Measurements from ENCODE around the gene MLNR.
A peak's percentile ranks its signal among the peaks of the same experiment; 100 is the strongest.

Gene MLNR

DNA sequence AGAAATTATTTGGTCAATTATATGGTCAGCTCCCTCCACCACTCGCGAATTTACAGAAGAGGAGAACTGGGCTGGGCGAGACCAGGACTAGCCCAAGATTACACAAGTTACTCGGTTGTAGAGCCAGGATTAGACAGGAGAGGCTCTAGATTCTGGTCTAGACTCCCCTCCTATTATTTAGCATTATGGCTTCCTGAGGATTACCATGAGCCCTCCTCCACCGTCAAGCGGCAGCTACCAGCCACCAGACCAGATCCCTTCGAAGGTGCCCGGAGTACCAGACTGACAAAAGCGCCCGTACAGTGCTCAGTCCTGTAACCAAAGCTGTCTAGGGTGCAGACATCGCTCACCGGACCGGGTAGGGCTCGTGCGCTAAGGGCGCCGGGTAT is 497 bp upstream of the MLNR start:
- peaks cover 51% of the 10 kb centered on the region for H3K27me3 ChIP-seq (replicated peaks)
- TF ChIP-seq, protein P1, sequence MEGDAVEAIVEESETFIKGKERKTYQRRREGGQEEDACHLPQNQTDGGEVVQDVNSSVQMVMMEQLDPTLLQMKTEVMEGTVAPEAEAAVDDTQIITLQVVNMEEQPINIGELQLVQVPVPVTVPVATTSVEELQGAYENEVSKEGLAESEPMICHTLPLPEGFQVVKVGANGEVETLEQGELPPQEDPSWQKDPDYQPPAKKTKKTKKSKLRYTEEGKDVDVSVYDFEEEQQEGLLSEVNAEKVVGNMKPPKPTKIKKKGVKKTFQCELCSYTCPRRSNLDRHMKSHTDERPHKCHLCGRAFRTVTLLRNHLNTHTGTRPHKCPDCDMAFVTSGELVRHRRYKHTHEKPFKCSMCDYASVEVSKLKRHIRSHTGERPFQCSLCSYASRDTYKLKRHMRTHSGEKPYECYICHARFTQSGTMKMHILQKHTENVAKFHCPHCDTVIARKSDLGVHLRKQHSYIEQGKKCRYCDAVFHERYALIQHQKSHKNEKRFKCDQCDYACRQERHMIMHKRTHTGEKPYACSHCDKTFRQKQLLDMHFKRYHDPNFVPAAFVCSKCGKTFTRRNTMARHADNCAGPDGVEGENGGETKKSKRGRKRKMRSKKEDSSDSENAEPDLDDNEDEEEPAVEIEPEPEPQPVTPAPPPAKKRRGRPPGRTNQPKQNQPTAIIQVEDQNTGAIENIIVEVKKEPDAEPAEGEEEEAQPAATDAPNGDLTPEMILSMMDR (IDR thresholded peaks at IDR 0.05; ENCODE audit: low read depth, low read length, missing control alignments) = no peak

GRCh38 chr13:49220856-49221589 is 885 bp downstream of the MLNR start:
- Histone ChIP-seq H3K4me3 (ENCODE audit: low read depth, low read length) (no peak overlapping the region), H3K27me3 (replicated peaks) (peaks cover 51% of the 10 kb centered on the region), H3K36me3 (replicated peaks) (no peaks in the 10 kb centered on the region), H3K27ac (no peak overlapping the region)
- TF ChIP-seq, protein P1 (IDR thresholded peaks at IDR 0.05; ENCODE audit: low read depth, low read length, missing control alignments) = no peak
- DNase-seq = no peak
- in situ Hi-C loops (cut with HindIII; ENCODE audit: low pct_ligation_motif_present, low sequenced_read_pairs) = no loop called here

More for the DNA sequence above, 497 bp upstream of the MLNR start:
- H3K4me3 ChIP-seq (ENCODE audit: low read depth, low read length) = peak overlapping the region; percentile 28
- no peaks in the 10 kb centered on the region for H3K36me3 ChIP-seq (replicated peaks)
- in situ Hi-C loops (cut with HindIII; ENCODE audit: low pct_ligation_motif_present, low sequenced_read_pairs) = no loop called here
- DNase-seq = no peak
- no peak overlapping the region for H3K27ac ChIP-seq

GRCh38 chr13:49221590-49221965 is 1.4 kb downstream of the MLNR start:
- DNase-seq = no peak
- H3K4me3 ChIP-seq (ENCODE audit: low read depth, low read length) = no peak overlapping the region
- H3K27me3 ChIP-seq (replicated peaks) = peaks cover 51% of the 10 kb centered on the region
- H3K27ac ChIP-seq = no peak overlapping the region
- TF ChIP-seq, protein P1 (IDR thresholded peaks at IDR 0.05; ENCODE audit: low read depth, low read length, missing control alignments) = no peak
- no peaks in the 10 kb centered on the region for H3K36me3 ChIP-seq (replicated peaks)
- in situ Hi-C loops (cut with HindIII; ENCODE audit: low pct_ligation_motif_present, low sequenced_read_pairs) = no loop called here

DNA sequence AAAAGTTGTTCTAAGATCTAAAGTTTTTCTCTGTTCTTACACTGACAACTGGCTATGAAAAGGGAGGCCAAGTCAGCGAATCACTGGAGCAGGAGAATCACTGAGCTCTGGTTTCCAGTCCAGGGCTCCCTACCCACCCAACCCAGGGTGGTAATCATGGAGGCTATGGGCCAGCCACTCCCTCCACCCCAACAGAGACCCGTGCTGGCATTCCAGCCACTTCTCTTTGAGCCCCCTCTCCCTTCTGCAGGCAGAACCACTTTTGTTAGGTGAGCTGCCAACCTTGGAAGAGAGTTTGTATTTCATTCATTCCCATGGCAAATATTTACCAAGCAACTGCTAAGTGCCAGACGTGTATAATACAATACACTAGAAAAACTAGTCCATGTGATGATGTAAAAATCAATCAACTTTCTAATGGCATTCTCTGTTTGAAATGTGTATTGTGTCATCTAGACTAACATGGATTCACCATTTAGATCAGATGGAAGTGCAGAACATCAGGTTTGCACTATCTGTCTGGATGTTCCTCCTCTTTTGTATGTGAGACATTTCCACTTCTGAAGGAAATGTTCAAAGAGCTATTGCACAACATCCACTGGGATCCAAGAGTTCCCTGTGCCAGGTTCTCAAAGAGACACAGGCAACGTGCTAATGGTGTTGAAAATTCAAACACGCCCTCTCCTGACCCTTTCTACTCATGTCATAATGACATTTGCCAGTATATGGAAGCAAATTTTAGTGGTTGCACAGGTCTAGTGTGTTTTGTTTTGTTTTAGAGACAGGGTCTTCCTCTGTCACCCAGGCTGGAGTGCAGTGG is 5.3 kb downstream of the MLNR start:
- H3K36me3 ChIP-seq (replicated peaks) = no peaks in the 10 kb centered on the region
- no peak for DNase-seq
- TF ChIP-seq, protein P1 (IDR thresholded peaks at IDR 0.05; ENCODE audit: low read depth, low read length, missing control alignments) = no peak
- no peak overlapping the region for H3K27ac ChIP-seq
- no peak overlapping the region for H3K4me3 ChIP-seq (ENCODE audit: low read depth, low read length)
- peaks cover 33% of the 10 kb centered on the region for H3K27me3 ChIP-seq (replicated peaks)
- in situ Hi-C loops (cut with HindIII; ENCODE audit: low pct_ligation_motif_present, low sequenced_read_pairs) = no loop called here

- TF ChIP-seq, protein P1 (IDR thresholded peaks at IDR 0.05; ENCODE audit: low read depth, low read length, missing control alignments) = no peak
- H3K4me3 ChIP-seq (ENCODE audit: low read depth, low read length) = no peak overlapping the region
- no peak overlapping the region for H3K27ac ChIP-seq
- in situ Hi-C loops (cut with HindIII; ENCODE audit: low pct_ligation_motif_present, low sequenced_read_pairs) = no loop called here
- H3K27me3 ChIP-seq (replicated peaks) = peaks cover 21% of the 10 kb centered on the region
- H3K36me3 ChIP-seq (replicated peaks) = no peaks in the 10 kb centered on the region
- DNase-seq = no peak
Measured at GRCh38 chr13:49226613-49227012, 6.5 kb downstream of the MLNR start.

Data from brain microvascular endothelial cell (primary cell).